HL-60 (cell line): ENCODE results near the gene SLC9C2.

Experiments used
- DNase-seq, 2 experiments: peaks; one replicate each; pipeline ENCODE4 v3.0.0-alpha.2; 2010 to 2020; ENCODE audit warnings: low read depth in 1 of 2, low spot score in 1 of 2
- H3K27ac ChIP-seq: fragments of 250-450 bp; sonication (Bioruptor Pico); replicated peaks from 2 replicates; pipeline ENCODE4 v1.5.1; 2020; ENCODE audit warnings: mild to moderate bottlenecking, moderate library complexity
- H3K27me3 ChIP-seq: fragments of 250-450 bp; sonication (Bioruptor Pico); 2 replicates; pipeline ENCODE4 v1.5.1; 2021; ENCODE audit warnings: mild to moderate bottlenecking, moderate library complexity; ENCODE audit not compliant: insufficient read depth, poor library complexity, severe bottlenecking
- H3K4me3 ChIP-seq: replicated peaks from 2 replicates; pipeline ENCODE4 v1.5.1; 2011; ENCODE audit warnings: mild to moderate bottlenecking, control low read depth, low read length; ENCODE audit not compliant: insufficient read depth
- GABPA ChIP-seq: IDR thresholded peaks from 2 replicates; pipeline ENCODE4 v1.6.1; 2012; ENCODE audit warnings: low read depth
- POLR2AphosphoS5 ChIP-seq: IDR thresholded peaks from 2 replicates; pipeline ENCODE4 v1.6.1; 2012; ENCODE audit warnings: low read depth
- REST ChIP-seq: IDR thresholded peaks from 2 replicates; pipeline ENCODE4 v1.6.1; 2012; ENCODE audit warnings: low read depth; ENCODE audit not compliant: insufficient replicate concordance
- SPI1 ChIP-seq: IDR thresholded peaks from 2 replicates; pipeline ENCODE4 v1.6.1; 2012; ENCODE audit warnings: low read depth, mild to moderate bottlenecking, borderline replicate concordance
- TF ChIP-seq, protein P1 (sequence below): IDR thresholded peaks from one replicate; pipeline ENCODE4 v1.5.1; 2011; ENCODE audit warnings: low read length, control low read depth, inconsistent platforms; ENCODE audit not compliant: insufficient read depth

SLC9C2 gene

GRCh38 chr1:173554089-173554488 lies 48.8 kb downstream of the SLC9C2 start:
- Histone ChIP-seq H3K27me3 (no peaks in the 10 kb centered on the region), H3K4me3 (no peak overlapping the region), H3K27ac (no peak overlapping the region)
- peak in 1 of 2 experiments; percentile 4 for DNase-seq
- no peak for TF ChIP-seq REST
- no peak for TF ChIP-seq GABPA
- peak; percentile 33; the same call in 1 of the 2 replicates for TF ChIP-seq SPI1

GRCh38 chr1:173553312-173553711 lies 49.6 kb downstream of the SLC9C2 start:
- H3K4me3 ChIP-seq, result no peak overlapping the region
- DNase-seq, result no peak
- H3K27ac ChIP-seq, result no peak overlapping the region
- H3K27me3 ChIP-seq, result no peaks in the 10 kb centered on the region
- TF ChIP-seq, protein P1, sequence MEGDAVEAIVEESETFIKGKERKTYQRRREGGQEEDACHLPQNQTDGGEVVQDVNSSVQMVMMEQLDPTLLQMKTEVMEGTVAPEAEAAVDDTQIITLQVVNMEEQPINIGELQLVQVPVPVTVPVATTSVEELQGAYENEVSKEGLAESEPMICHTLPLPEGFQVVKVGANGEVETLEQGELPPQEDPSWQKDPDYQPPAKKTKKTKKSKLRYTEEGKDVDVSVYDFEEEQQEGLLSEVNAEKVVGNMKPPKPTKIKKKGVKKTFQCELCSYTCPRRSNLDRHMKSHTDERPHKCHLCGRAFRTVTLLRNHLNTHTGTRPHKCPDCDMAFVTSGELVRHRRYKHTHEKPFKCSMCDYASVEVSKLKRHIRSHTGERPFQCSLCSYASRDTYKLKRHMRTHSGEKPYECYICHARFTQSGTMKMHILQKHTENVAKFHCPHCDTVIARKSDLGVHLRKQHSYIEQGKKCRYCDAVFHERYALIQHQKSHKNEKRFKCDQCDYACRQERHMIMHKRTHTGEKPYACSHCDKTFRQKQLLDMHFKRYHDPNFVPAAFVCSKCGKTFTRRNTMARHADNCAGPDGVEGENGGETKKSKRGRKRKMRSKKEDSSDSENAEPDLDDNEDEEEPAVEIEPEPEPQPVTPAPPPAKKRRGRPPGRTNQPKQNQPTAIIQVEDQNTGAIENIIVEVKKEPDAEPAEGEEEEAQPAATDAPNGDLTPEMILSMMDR, result no peak
- TF ChIP-seq POLR2AphosphoS5 (no peak), SPI1 (no peak), REST (no peak), GABPA (no peak)

GRCh38 chr1:173551699-173552098 lies 51.2 kb downstream of the SLC9C2 start:
- no peak overlapping the region for H3K4me3 ChIP-seq
- TF ChIP-seq REST (no peak), GABPA (no peak), SPI1 (no peak), POLR2AphosphoS5 (no peak)
- TF ChIP-seq, protein P1, result no peak
- H3K27ac ChIP-seq, result no peak overlapping the region
- no peak for DNase-seq
- H3K27me3 ChIP-seq, result no peaks in the 10 kb centered on the region

GRCh38 chr1:173549813-173550212 lies 53.1 kb downstream of the SLC9C2 start:
- H3K27me3 ChIP-seq, result no peaks in the 10 kb centered on the region
- no peak for DNase-seq
- H3K27ac ChIP-seq, result no peak overlapping the region
- H3K4me3 ChIP-seq, result no peak overlapping the region
- TF ChIP-seq, protein P1, result no peak
- TF ChIP-seq REST (no peak), SPI1 (no peak), GABPA (no peak), POLR2AphosphoS5 (no peak)
